Spleen (tissue), 11 donors: ENCODE measurements around the gene PGS1. TPM values are rescaled to one million over a fixed set of nuclear protein-coding genes. Genes with fewer than 3 reads are reported as not detected.

Experiments used
- DNase-seq: peaks from one replicate; pipeline ENCODE4 v3.0.0-alpha.2; 2020
- H3K27ac ChIP-seq, 8 donors: fragments of 200-600 bp; sonication (generic) in 7 of 8; 1 replicate in 4 of 8; 2 replicates in 4 of 8; pipeline versions ENCODE4 v1.5.0 to v1.8.0; 2016 to 2021; ENCODE audit warnings: inconsistent platforms in 4 of 8, mild to moderate bottlenecking in 4 of 8, moderate library complexity in 1 of 8
- H3K27me3 ChIP-seq, 7 donors: fragments of 200-600 bp; sonication (generic) in 6 of 7; replicated peaks in 1 of 7; 1 replicate in 4 of 7; 2 replicates in 3 of 7; pipeline versions ENCODE4 v1.5.0 to v1.8.0; 2016 to 2021; ENCODE audit warnings: inconsistent platforms in 3 of 7, mild to moderate bottlenecking in 1 of 7
- H3K36me3 ChIP-seq, 6 donors: fragments of 200-600 bp; sonication (generic) in 5 of 6; 1 replicate in 4 of 6; 2 replicates in 2 of 6; pipeline versions ENCODE4 v1.5.0 to v1.8.0; 2016 to 2021; ENCODE audit warnings: inconsistent platforms in 2 of 6
- H3K4me1 ChIP-seq, 6 donors: fragments of 200-600 bp; sonication (generic) in 5 of 6; 1 replicate in 3 of 6; 2 replicates in 3 of 6; pipeline versions ENCODE4 v1.5.0 to v1.8.0; 2016 to 2021; ENCODE audit warnings: inconsistent platforms in 3 of 6
- H3K4me3 ChIP-seq, 8 donors: fragments of 200-600 bp; sonication (generic) in 7 of 8; 1 replicate in 4 of 8; 2 replicates in 4 of 8; pipeline versions ENCODE4 v1.5.0 to v1.8.0; 2016 to 2021; ENCODE audit warnings: inconsistent platforms in 4 of 8, mild to moderate bottlenecking in 4 of 8, moderate library complexity in 2 of 8
- H3K9me3 ChIP-seq, 8 donors: fragments of 200-600 bp; sonication (generic) in 7 of 8; 1 replicate in 4 of 8; 2 replicates in 4 of 8; pipeline versions ENCODE4 v1.5.0 to v1.8.0; 2016 to 2021; ENCODE audit warnings: inconsistent platforms in 4 of 8
- POLR2A ChIP-seq, 3 donors: fragments of 450-650 bp; IDR thresholded peaks; one replicate each; pipeline ENCODE4 v1.5.1; 2017; ENCODE audit warnings: antibody characterized with exemption in 3 of 3, mild to moderate bottlenecking in 1 of 3
- POLR2AphosphoS5 ChIP-seq, 3 donors: sonication (generic); formaldehyde crosslinking; IDR thresholded peaks; one replicate each; pipeline ENCODE4 v1.5.1; 2017; ENCODE audit warnings: antibody characterized with exemption in 3 of 3
- WGBS, 5 donors: extraction: QIAGEN DNeasy Blood & Tissue Kit in 3 of 5; methylation state at CpG; one replicate each; pipeline versions ENCODE4 v1.1.5 to v1.1.7; 2013 to 2018; 5-methylcytosine and 5-hydroxymethylcytosine counted together
- intact Hi-C: fragments of 100-400 bp; cut with DNase I; formaldehyde crosslinking; loops from one replicate; pipeline ENCODE4 v1.15.0; 2023; ENCODE audit warnings: low total_unique reads
- polyA plus RNA-seq, 3 donors: library from polyadenylated mRNA; stranded (reverse); fragments of 200-250 nt; gene quantifications; one replicate each; pipeline ENCODE4 v1.2.1, GENCODE V29; 2013
- total RNA-seq, 7 donors: library from RNA; depleted of rRNA in 3 of 7; stranded (reverse); fragments of >200 nt in 3 of 7; fragmentation: NEBNext Ultra II Directional in 4 of 7; extraction: Animal tissue kit (Norgen Biotek cat#: 25700) in 4 of 7; gene quantifications; one replicate each; pipeline versions ENCODE4 v1.1.0 to v1.2.1, GENCODE V29; 2016 to 2021
- TF ChIP-seq, protein P1 (sequence below), 11 experiments: fragments of 200-600 bp in 7 of 11; fragments of 450-650 bp in 4 of 11; sonication (generic) in 4 of 11; IDR thresholded peaks in 8 of 11; conservative IDR thresholded peaks in 3 of 11; 1 replicate in 7 of 11; 2 replicates in 4 of 11; pipeline versions ENCODE4 v1.4.0 to v1.8.0; 2016 to 2021; ENCODE audit warnings: antibody characterized with exemption in 11 of 11, inconsistent platforms in 4 of 11, mild to moderate bottlenecking in 1 of 11
- donor health status: healthy with polysubstance abuse.
- donor health status: DM: no; HTN: no; CAD: no; lungs with moderate emphysema.
- donor health status: DM: no; HTN: no; CAD: no.
- donor health status: Bipolar disorder and iron deficiency.
- donor health status: healthy.
- donor health status: DM: no; HTN: no; CAD: no.
- donor health status: DM: yes; HTN: yes; CAD: no.

The PGS1 gene
- total and polyA plus RNA-seq, 10 donors = 20.0 to 217 (median 109) TPM

DNA sequence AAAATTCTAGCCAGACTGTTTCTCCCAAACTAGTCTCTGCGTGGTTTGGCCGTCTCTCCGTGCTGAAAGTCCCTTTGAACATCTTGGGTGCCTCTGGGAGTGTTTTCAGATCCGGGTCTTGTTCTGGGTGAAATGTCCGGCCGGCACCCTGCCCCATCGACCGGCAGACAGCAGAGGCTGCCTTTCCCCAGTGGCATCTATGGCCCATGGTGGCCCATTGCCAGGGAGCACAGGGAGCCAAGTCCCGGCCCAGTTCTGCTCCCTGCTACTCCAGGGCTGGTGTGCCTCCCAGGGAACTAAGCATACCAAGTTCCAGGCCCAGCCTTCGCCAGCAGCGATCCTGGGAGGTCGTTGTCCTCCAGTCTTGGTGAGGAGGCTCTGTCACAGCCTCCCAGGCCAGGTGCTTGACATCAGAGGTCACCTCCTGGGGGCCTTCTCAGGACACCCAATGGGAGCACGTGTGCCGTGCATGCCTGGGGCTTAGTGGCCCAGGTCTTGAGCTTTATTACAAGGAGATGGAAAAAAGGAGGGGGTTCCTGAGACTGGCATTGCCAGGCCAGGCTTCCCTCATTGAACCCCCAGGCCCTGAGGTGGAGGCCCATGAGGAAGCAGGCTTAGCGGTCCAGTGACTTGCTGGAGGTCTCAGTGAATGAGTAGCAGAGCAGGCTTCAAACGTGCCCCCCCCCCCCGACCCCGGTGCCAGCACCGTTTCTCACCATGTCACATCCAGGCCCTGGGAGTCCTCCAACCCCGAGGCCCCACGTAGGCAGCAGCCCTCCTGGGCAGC, 54.0 kb downstream of the PGS1 start:
- H3K9me3 ChIP-seq = no peaks in the 10 kb centered on the region
- no peak overlapping the region for H3K4me3 ChIP-seq
- peaks cover 0 to 7% (median 0%) of the 10 kb centered on the region in 7 donors for H3K27me3 ChIP-seq
- peaks cover 0 to 37% (median 26%) of the 10 kb centered on the region in 6 donors for H3K36me3 ChIP-seq
- DNase-seq = no peak
- WGBS, 5 donors = 63 to 85% (median 72%) methylated on average over 19 to 21 of the region's 21 CpGs
- TF ChIP-seq POLR2AphosphoS5 (IDR thresholded peaks at IDR 0.05) = peak in 2 of 3 donors; percentile 37 to 69
- TF ChIP-seq, protein P1, sequence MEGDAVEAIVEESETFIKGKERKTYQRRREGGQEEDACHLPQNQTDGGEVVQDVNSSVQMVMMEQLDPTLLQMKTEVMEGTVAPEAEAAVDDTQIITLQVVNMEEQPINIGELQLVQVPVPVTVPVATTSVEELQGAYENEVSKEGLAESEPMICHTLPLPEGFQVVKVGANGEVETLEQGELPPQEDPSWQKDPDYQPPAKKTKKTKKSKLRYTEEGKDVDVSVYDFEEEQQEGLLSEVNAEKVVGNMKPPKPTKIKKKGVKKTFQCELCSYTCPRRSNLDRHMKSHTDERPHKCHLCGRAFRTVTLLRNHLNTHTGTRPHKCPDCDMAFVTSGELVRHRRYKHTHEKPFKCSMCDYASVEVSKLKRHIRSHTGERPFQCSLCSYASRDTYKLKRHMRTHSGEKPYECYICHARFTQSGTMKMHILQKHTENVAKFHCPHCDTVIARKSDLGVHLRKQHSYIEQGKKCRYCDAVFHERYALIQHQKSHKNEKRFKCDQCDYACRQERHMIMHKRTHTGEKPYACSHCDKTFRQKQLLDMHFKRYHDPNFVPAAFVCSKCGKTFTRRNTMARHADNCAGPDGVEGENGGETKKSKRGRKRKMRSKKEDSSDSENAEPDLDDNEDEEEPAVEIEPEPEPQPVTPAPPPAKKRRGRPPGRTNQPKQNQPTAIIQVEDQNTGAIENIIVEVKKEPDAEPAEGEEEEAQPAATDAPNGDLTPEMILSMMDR (IDR thresholded peaks at IDR 0.05 in 8 of 11, conservative IDR thresholded peaks at IDR 0.05 in 3 of 11) = no peak
- intact Hi-C loops = no loop called here
- H3K27ac ChIP-seq = no peak overlapping the region
- peaks cover 0 to 6% (median 0%) of the 10 kb centered on the region in 6 donors for H3K4me1 ChIP-seq

DNA sequence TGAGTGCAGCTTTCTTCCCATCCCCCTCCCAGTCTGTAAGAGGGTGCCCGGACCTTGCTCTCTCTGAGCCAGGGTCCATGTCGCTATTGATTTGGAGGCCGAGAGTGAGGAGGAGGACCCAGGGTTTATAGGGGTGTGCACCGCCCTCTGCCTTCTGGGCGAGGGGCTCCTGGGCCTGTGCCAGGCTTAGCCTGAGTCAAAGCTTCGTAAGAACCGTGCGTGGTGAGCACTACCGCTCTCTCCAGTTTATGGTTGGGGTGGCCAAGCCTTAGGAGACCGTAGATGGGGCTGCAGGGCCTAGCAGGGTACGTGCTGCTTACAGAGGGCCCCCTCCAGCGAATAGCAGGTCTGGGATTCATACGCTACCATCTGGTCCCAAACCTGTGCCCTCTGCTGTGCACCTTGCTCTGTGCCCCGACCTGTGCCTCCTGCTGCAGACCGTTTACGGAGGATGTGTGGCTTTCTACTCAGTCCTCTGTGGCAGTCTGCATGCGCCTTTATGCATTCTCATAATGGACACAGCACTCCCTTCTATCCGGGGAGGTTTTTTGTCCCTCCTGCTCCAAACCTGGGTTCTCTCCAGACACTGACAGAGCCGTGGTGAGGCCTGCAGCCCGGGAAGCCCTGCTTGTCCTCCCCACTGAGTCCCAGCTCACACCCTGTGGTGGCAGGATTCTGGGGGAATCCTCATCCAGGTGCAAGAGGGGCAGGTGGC, 54.7 kb downstream of the PGS1 start:
- Histone ChIP-seq H3K4me3 (no peak overlapping the region), H3K9me3 (no peaks in the 10 kb centered on the region), H3K36me3 (peaks cover 0 to 29% (median 19%) of the 10 kb centered on the region in 6 donors), H3K4me1 (peaks cover 0 to 6% (median 0%) of the 10 kb centered on the region in 6 donors), H3K27me3 (peaks cover 0 to 14% (median 0%) of the 10 kb centered on the region in 7 donors), H3K27ac (no peak overlapping the region)
- TF ChIP-seq POLR2A (IDR thresholded peaks at IDR 0.05) (no peak), POLR2AphosphoS5 (IDR thresholded peaks at IDR 0.05) (peak; percentile 10 to 56 (median 23))
- TF ChIP-seq, protein P1 (IDR thresholded peaks at IDR 0.05 in 8 of 11, conservative IDR thresholded peaks at IDR 0.05 in 3 of 11) = no peak
- DNase-seq = no peak
- 76 to 84% (median 78%) methylated on average over 11 to 20 of the region's 20 CpGs for WGBS, 5 donors
- intact Hi-C loops = no loop called here

DNA sequence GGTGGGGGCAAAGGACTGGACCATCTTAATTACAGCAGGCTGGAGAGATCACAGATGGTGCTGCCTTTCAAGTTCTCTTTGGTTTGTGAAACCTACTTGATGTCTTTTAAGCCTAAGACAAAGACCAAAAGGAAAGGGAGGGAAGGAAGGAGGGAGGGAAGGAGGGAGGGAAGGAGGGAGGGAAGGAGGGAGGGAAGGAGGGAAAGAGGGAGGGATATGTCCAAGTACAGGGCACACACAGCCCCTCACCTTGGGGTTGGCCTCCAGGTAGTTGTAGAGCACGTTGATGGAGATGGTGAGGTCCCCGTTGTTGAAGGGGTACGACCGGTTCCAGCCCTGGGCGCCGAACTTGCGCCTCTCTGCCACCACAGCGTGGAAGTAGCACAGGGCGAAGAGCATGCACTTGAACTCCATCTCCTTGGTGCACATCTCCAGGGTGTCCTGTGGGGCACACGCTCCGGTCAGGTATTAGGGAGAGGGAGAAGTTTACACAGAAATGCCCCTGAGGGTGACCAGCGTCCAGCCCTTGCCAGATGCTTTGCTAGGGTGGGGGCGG, 55.4 kb downstream of the PGS1 start:
- no peaks in the 10 kb centered on the region for H3K9me3 ChIP-seq
- peaks cover 0 to 23% (median 12%) of the 10 kb centered on the region in 6 donors for H3K36me3 ChIP-seq
- no peak overlapping the region for H3K4me3 ChIP-seq
- TF ChIP-seq, protein P1 (IDR thresholded peaks at IDR 0.05 in 8 of 11, conservative IDR thresholded peaks at IDR 0.05 in 3 of 11) = no peak
- peak; percentile 42 to 77 (median 52) for TF ChIP-seq POLR2AphosphoS5 (IDR thresholded peaks at IDR 0.05)
- WGBS, 5 donors = 84 to 90% (median 86%) methylated on average over 13 of the region's 13 CpGs
- intact Hi-C loops = no loop called here
- H3K4me1 ChIP-seq = peaks cover 0 to 9% (median under 1%) of the 10 kb centered on the region in 6 donors
- no peak overlapping the region for H3K27ac ChIP-seq
- peaks cover 0 to 14% (median 0%) of the 10 kb centered on the region in 7 donors for H3K27me3 ChIP-seq
- no peak for DNase-seq
